ENCODE results near the gene SCGB3A1.

SCGB3A1 gene

GRCh38 chr5:180625125-180625790 lies 34.0 kb upstream of the SCGB3A1 start:
- DNase-seq: no peak

- DNase-seq: no peak
These were observed 33.3 kb upstream of the SCGB3A1 start for GRCh38 chr5:180624587-180624986.

- DNase-seq: no peak
These were observed 32.5 kb upstream of the SCGB3A1 start for GRCh38 chr5:180623844-180624243.

- no peak for DNase-seq
These were observed 32.1 kb upstream of the SCGB3A1 start for GRCh38 chr5:180623411-180623834.

GRCh38 chr5:180622910-180623309 lies 31.6 kb upstream of the SCGB3A1 start:
- DNase-seq: no peak

- no peak for DNase-seq
These were observed 30.0 kb upstream of the SCGB3A1 start for GRCh38 chr5:180621311-180621710.

- DNase-seq: no peak
These were observed 28.7 kb upstream of the SCGB3A1 start for GRCh38 chr5:180620014-180620413.

- DNase-seq: no peak
These were observed 28.2 kb upstream of the SCGB3A1 start for GRCh38 chr5:180619563-180619915.

- DNase-seq: peak; percentile 50
These were observed 27.7 kb upstream of the SCGB3A1 start for GRCh38 chr5:180618829-180619562.

- no peak for DNase-seq
These were observed 27.2 kb upstream of the SCGB3A1 start for GRCh38 chr5:180618487-180618828.

- DNase-seq: no peak
These were observed 22.5 kb upstream of the SCGB3A1 start for GRCh38 chr5:180613814-180614188.

GRCh38 chr5:180613188-180613813 lies 22.0 kb upstream of the SCGB3A1 start:
- no peak for DNase-seq

- no peak for DNase-seq
These were observed 21.4 kb upstream of the SCGB3A1 start for GRCh38 chr5:180612683-180613082.

- DNase-seq: no peak
These were observed 20.0 kb upstream of the SCGB3A1 start for GRCh38 chr5:180611140-180611850.

GRCh38 chr5:180609817-180610550 lies 18.7 kb upstream of the SCGB3A1 start:
- DNase-seq: no peak

GRCh38 chr5:180609386-180609785 lies 18.1 kb upstream of the SCGB3A1 start:
- no peak for DNase-seq

GRCh38 chr5:180608572-180609310 lies 17.4 kb upstream of the SCGB3A1 start:
- DNase-seq: no peak

- peak; percentile 13 for DNase-seq
These were observed 16.7 kb upstream of the SCGB3A1 start for GRCh38 chr5:180607861-180608571.

- no peak for DNase-seq
These were observed 15.0 kb upstream of the SCGB3A1 start for GRCh38 chr5:180606215-180606785.

GRCh38 chr5:180605554-180606214 lies 14.4 kb upstream of the SCGB3A1 start:
- peak; percentile 64 for DNase-seq

- no peak for DNase-seq
These were observed 13.0 kb upstream of the SCGB3A1 start for GRCh38 chr5:180604271-180604670.
